ENCODE measurements around the gene RPS6KB2. TPM values are rescaled to one million over a fixed set of nuclear protein-coding genes. Genes with fewer than 3 reads are reported as not detected.

Gene RPS6KB2
- total and polyA plus RNA-seq, 10 donors = 39.5 to 95.0 (median 55.3) TPM

DNA sequence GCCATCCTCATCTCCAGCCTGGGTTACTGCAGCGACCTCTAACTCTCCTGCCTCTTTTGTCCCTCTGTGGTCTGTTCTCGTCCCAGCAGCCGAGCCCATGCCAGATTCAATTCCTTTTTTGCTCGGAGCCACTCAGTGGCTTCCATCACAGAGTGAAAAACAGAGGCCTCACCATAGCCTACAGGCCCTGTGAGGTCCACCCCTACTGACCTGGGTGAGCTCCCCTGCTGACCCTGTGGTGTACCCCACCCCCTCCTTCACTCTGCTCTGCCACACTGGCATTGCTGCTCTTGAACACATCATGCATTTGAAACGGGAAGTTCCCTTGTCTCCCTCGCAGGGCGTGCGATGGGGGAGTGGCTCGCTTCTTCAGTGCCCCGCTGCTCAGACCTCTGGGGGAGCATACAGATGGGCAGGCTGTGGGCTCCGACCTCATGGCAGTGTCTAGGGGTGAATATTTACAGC is 56.6 kb downstream of the RPS6KB2 start:
- TF ChIP-seq, protein P1, sequence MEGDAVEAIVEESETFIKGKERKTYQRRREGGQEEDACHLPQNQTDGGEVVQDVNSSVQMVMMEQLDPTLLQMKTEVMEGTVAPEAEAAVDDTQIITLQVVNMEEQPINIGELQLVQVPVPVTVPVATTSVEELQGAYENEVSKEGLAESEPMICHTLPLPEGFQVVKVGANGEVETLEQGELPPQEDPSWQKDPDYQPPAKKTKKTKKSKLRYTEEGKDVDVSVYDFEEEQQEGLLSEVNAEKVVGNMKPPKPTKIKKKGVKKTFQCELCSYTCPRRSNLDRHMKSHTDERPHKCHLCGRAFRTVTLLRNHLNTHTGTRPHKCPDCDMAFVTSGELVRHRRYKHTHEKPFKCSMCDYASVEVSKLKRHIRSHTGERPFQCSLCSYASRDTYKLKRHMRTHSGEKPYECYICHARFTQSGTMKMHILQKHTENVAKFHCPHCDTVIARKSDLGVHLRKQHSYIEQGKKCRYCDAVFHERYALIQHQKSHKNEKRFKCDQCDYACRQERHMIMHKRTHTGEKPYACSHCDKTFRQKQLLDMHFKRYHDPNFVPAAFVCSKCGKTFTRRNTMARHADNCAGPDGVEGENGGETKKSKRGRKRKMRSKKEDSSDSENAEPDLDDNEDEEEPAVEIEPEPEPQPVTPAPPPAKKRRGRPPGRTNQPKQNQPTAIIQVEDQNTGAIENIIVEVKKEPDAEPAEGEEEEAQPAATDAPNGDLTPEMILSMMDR (IDR thresholded peaks at IDR 0.05 in 8 of 11, conservative IDR thresholded peaks at IDR 0.05 in 3 of 11) = no peak
- TF ChIP-seq POLR2AphosphoS5 (IDR thresholded peaks at IDR 0.05) = peak; percentile 29 to 80 (median 64)
- Histone ChIP-seq H3K27ac (peak overlapping the region; percentile 91 to 97 (median 92)), H3K36me3 (peaks cover 0 to 35% (median 27%) of the 10 kb centered on the region in 6 donors), H3K4me3 (peak overlapping the region in 7 of 8 donors; percentile 11 to 81 (median 53)), H3K27me3 (replicated peaks in 1 of 7) (no peaks in the 10 kb centered on the region), H3K9me3 (no peaks in the 10 kb centered on the region), H3K4me1 (peaks cover 31 to 66% (median 52%) of the 10 kb centered on the region in 6 donors)
- WGBS, 5 donors = 20 to 31% (median 27%) methylated on average over 11 of the region's 11 CpGs
- DNase-seq = peak; percentile 91
- intact Hi-C loops (cut with DNase I; ENCODE audit: low total_unique reads) = no loop called here

Small RNA genes within 50 kb of the gene (small RNA-seq; reads per million reads assigned to genes)
- gene RNU6-1238P = 0 to 0.07 (median 0) reads per million in 4 donors

Other genes starting within 250 kb of the RPS6KB2 start
- gene GRK2, start 162.0 kb upstream of the RPS6KB2 start, total RNA-seq = 100 to 1,000 TPM; 168 to 301 (median 263) TPM
- 100 to 1,000 TPM; 119 to 270 (median 192) TPM for gene GRK2, start 162.0 kb upstream of the RPS6KB2 start, polyA plus RNA-seq
- 100 to 1,000 TPM in 5 of 7 donors, 10 to 100 TPM in 2; 67.3 to 151 (median 124) TPM for gene ANKRD13D, start 139.2 kb upstream of the RPS6KB2 start, total RNA-seq
- 100 to 1,000 TPM in 2 of 3 donors, 10 to 100 TPM in 1; 65.2 to 138 (median 129) TPM for gene ANKRD13D, start 139.2 kb upstream of the RPS6KB2 start, polyA plus RNA-seq
- 10 to 100 TPM; 14.6 to 31.8 (median 22.9) TPM for gene SSH3, start 125.0 kb upstream of the RPS6KB2 start, total RNA-seq
- gene SSH3, start 125.0 kb upstream of the RPS6KB2 start, polyA plus RNA-seq = 10 to 100 TPM in 1 of 3 donors, 1 to 10 TPM in 2; 4.3 to 11.1 (median 5.9) TPM
- gene POLD4, start 74.9 kb upstream of the RPS6KB2 start, total RNA-seq = 100 to 1,000 TPM in 4 of 7 donors, 10 to 100 TPM in 3; 81.4 to 159 (median 103) TPM
- gene POLD4, start 74.9 kb upstream of the RPS6KB2 start, polyA plus RNA-seq = 100 to 1,000 TPM; 267 to 290 (median 279) TPM
- gene CLCF1, start 54.9 kb upstream of the RPS6KB2 start, total RNA-seq = 10 to 100 TPM in 2 of 7 donors, 1 to 10 TPM in 5; 4.3 to 13.7 (median 6.7) TPM
- gene CLCF1, start 54.9 kb upstream of the RPS6KB2 start, polyA plus RNA-seq = 1 to 10 TPM; 6.0 to 9.3 (median 9.0) TPM
- 10 to 100 TPM; 21.6 to 37.5 (median 29.7) TPM for gene RAD9A, start 36.5 kb upstream of the RPS6KB2 start, total RNA-seq
- 10 to 100 TPM; 18.2 to 44.8 (median 37.1) TPM for gene RAD9A, start 36.5 kb upstream of the RPS6KB2 start, polyA plus RNA-seq
- gene PPP1CA, start 26.6 kb upstream of the RPS6KB2 start, total RNA-seq = 100 to 1,000 TPM; 147 to 192 (median 157) TPM
- gene PPP1CA, start 26.6 kb upstream of the RPS6KB2 start, polyA plus RNA-seq = 100 to 1,000 TPM; 152 to 207 (median 170) TPM
- 100 to 1,000 TPM in 4 of 7 donors, 10 to 100 TPM in 3; 66.3 to 132 (median 101) TPM for gene TBC1D10C, start 24.4 kb upstream of the RPS6KB2 start, total RNA-seq
- 100 to 1,000 TPM; 174 to 270 (median 196) TPM for gene TBC1D10C, start 24.4 kb upstream of the RPS6KB2 start, polyA plus RNA-seq
- gene CARNS1, start 12.8 kb upstream of the RPS6KB2 start, total RNA-seq = 1 to 10 TPM; 1.9 to 4.4 (median 2.1) TPM
- 1 to 10 TPM; 1.0 to 2.0 (median 1.8) TPM for gene CARNS1, start 12.8 kb upstream of the RPS6KB2 start, polyA plus RNA-seq
- 100 to 1,000 TPM; 119 to 278 (median 187) TPM for gene PTPRCAP, start 9.2 kb downstream of the RPS6KB2 start, total RNA-seq
- gene PTPRCAP, start 9.2 kb downstream of the RPS6KB2 start, polyA plus RNA-seq = 100 to 1,000 TPM; 410 to 557 (median 479) TPM
- 100 to 1,000 TPM in 4 of 7 donors, 10 to 100 TPM in 3; 68.1 to 143 (median 117) TPM for gene CORO1B, start 15.0 kb downstream of the RPS6KB2 start, total RNA-seq
- gene CORO1B, start 15.0 kb downstream of the RPS6KB2 start, polyA plus RNA-seq = 10 to 100 TPM; 40.5 to 70.8 (median 53.7) TPM
- not detected for gene GPR152, start 24.2 kb downstream of the RPS6KB2 start, total RNA-seq
- gene GPR152, start 24.2 kb downstream of the RPS6KB2 start, polyA plus RNA-seq = under 1 TPM in 1 of 3 donors, not detected in 2; 0.10 TPM
- 10 to 100 TPM; 12.7 to 27.3 (median 21.3) TPM for gene CABP4, start 26.9 kb downstream of the RPS6KB2 start, total RNA-seq
- 1 to 10 TPM; 2.6 to 6.2 (median 3.0) TPM for gene CABP4, start 26.9 kb downstream of the RPS6KB2 start, polyA plus RNA-seq
- gene TMEM134, start 40.8 kb downstream of the RPS6KB2 start, total RNA-seq = 100 to 1,000 TPM in 3 of 7 donors, 10 to 100 TPM in 4; 48.5 to 192 (median 66.6) TPM
- 100 to 1,000 TPM in 1 of 3 donors, 10 to 100 TPM in 2; 94.6 to 123 (median 95.1) TPM for gene TMEM134, start 40.8 kb downstream of the RPS6KB2 start, polyA plus RNA-seq
- 10 to 100 TPM; 72.2 to 95.8 (median 88.1) TPM for gene AIP, start 54.5 kb downstream of the RPS6KB2 start, total RNA-seq
- gene AIP, start 54.5 kb downstream of the RPS6KB2 start, polyA plus RNA-seq = 100 to 1,000 TPM; 135 to 146 (median 141) TPM
- 10 to 100 TPM; 42.5 to 86.9 (median 74.9) TPM for gene PITPNM1, start 76.9 kb downstream of the RPS6KB2 start, total RNA-seq
- 10 to 100 TPM; 17.8 to 67.0 (median 29.2) TPM for gene PITPNM1, start 76.9 kb downstream of the RPS6KB2 start, polyA plus RNA-seq
- gene CDK2AP2, start 79.7 kb downstream of the RPS6KB2 start, total RNA-seq = 10 to 100 TPM; 32.9 to 49.9 (median 40.9) TPM
- gene CDK2AP2, start 79.7 kb downstream of the RPS6KB2 start, polyA plus RNA-seq = 10 to 100 TPM; 35.6 to 57.1 (median 51.0) TPM
- gene CABP2, start 95.0 kb downstream of the RPS6KB2 start, total RNA-seq = not detected
- gene CABP2, start 95.0 kb downstream of the RPS6KB2 start, polyA plus RNA-seq = not detected
- 100 to 1,000 TPM; 211 to 338 (median 275) TPM for gene GSTP1, start 155.3 kb downstream of the RPS6KB2 start, total RNA-seq
- gene GSTP1, start 155.3 kb downstream of the RPS6KB2 start, polyA plus RNA-seq = 100 to 1,000 TPM; 310 to 399 (median 343) TPM
- gene NDUFV1, start 178.4 kb downstream of the RPS6KB2 start, total RNA-seq = 100 to 1,000 TPM; 145 to 258 (median 185) TPM
- gene NDUFV1, start 178.4 kb downstream of the RPS6KB2 start, polyA plus RNA-seq = 100 to 1,000 TPM; 132 to 257 (median 213) TPM
- gene NUDT8, start 201.4 kb downstream of the RPS6KB2 start, total RNA-seq = 1 to 10 TPM; 2.7 to 7.9 (median 5.8) TPM
- gene NUDT8, start 201.4 kb downstream of the RPS6KB2 start, polyA plus RNA-seq = 1 to 10 TPM; 5.4 to 9.2 (median 6.5) TPM
- gene TBX10, start 211.3 kb downstream of the RPS6KB2 start, total RNA-seq = not detected
- gene TBX10, start 211.3 kb downstream of the RPS6KB2 start, polyA plus RNA-seq = under 1 TPM in 1 of 3 donors, not detected in 2; 0.08 TPM
- gene ACY3, start 222.2 kb downstream of the RPS6KB2 start, total RNA-seq = 1 to 10 TPM in 3 of 7 donors, under 1 TPM in 3, not detected in 1; 0.39 to 2.0 (median 0.98) TPM
- gene ACY3, start 222.2 kb downstream of the RPS6KB2 start, polyA plus RNA-seq = 1 to 10 TPM; 1.1 to 5.7 (median 1.2) TPM
- gene ALDH3B2, start 246.1 kb downstream of the RPS6KB2 start, total RNA-seq = not detected
- under 1 TPM in 1 of 3 donors, not detected in 2; 0.03 TPM for gene ALDH3B2, start 246.1 kb downstream of the RPS6KB2 start, polyA plus RNA-seq

Data from spleen (tissue), 11 donors.